Right ventricle myocardium inferior (tissue), 1 donor: Measurements from ENCODE around the gene DDIT4. TPM values are rescaled to one million over a fixed set of nuclear protein-coding genes. Genes with fewer than 3 reads are reported as not detected.

Experiments
- ATAC-seq: fragments of 200-7000 bp; cut with Tn5 transposase; one replicate; pipeline ENCODE4 v1.9.1; 2020; ENCODE audit warnings: mild to moderate bottlenecking, moderate library complexity
- DNase-seq: peaks from one replicate; pipeline ENCODE4 v3.0.0; 2021; ENCODE audit errors: missing footprints
- intact Hi-C: fragments of 100-400 bp; cut with DNase I; formaldehyde crosslinking; loops from one replicate; pipeline ENCODE4 v1.11.0; 2022
- total RNA-seq: library from RNA; stranded (reverse); fragmentation: NEBNext Ultra II Directional; extraction: Animal tissue kit (Norgen Biotek cat#: 25700); gene quantifications from one replicate; pipeline ENCODE4 v1.2.1, GENCODE V29; 2021
- donor health status: DM: no; HTN: yes; CAD: no; lungs with severe emphysema.

DDIT4 gene
- total RNA-seq, 1 donor from 2014 or later: 71.4 TPM

- no peak for DNase-seq
- no peak for ATAC-seq
- intact Hi-C loops: no loop called here
Observed at GRCh38 chr10:72322280-72323058, 48.7 kb downstream of the DDIT4 start.

DNA sequence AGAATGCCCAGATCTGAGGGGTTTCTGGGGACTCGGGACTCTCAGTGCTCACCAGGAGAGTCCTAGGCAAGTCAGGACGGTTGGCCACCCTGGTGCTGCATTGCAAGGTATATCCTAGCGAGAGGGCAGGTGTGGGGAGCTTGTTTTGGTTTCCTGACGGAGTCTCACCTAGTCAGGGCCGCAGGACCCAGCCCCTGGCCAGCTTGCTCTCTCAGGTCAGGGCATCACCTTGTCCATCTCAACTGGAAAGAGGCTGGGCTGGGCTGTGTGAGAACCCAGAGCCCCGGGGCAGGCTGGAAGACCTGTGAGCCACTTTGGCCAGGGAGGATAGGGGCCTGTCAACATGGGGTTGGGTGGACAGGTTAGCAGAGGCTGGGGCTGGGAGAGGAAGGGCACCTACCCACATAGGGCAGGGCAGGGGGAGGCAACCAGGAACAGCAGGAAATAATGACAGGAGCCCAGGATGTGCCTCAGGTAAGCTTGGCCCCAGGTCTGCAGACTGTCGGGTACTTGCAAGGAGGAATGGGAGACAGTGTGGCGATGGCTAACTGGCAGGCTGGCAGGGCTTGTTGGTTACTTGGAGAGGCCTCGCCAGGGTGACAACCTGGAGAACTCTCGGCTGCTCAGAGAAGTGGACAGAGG is 49.5 kb downstream of the DDIT4 start:
- ATAC-seq (no peak), DNase-seq (no peak)
- intact Hi-C loops: no loop called here

DNA sequence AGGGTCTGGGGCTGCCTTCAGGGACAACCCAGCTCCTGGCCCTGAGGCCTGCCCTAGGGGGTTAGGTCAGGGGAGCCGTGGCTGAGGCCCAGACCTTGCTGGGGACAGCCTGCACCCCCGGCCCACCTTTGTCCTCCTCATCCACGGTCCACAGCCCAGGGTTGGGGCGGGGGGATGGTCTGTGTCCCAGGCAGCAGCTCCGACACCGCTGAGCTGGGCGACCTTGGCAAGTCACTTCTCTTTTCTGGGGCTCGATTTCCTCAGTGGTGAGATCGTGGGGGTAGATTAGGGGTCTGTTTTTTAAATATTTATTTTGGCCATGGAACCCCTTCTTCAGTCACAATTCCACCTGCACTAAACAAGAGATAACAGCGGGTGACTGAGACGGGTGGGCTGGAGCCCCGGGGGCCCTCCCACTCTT is 50.1 kb downstream of the DDIT4 start:
- intact Hi-C loops: no loop called here
- no peak for ATAC-seq
- DNase-seq: no peak

Other genes starting within 250 kb of the DDIT4 start
- gene SPOCK2, start 185.4 kb upstream of the DDIT4 start, total RNA-seq: 10.4 TPM
- gene ANAPC16, start 57.9 kb upstream of the DDIT4 start, total RNA-seq: 239 TPM
- gene ASCC1, start 57.6 kb upstream of the DDIT4 start, total RNA-seq: 35.4 TPM
- gene DNAJB12, start 81.0 kb downstream of the DDIT4 start, total RNA-seq: 25.6 TPM